GM21360 (cell line): ENCODE results near the gene LYZL1.
"Not testable (repeated sequence)": the region's sequence is repeated elsewhere in the genome, so short reads cannot be mapped to it uniquely, and the experiment has no call there.

Experiments used
- ATAC-seq: cut with Tn5 transposase; IDR thresholded peaks from one replicate; pipeline ENCODE4 v1.9.1; 2021; ENCODE audit warnings: mild to moderate bottlenecking, moderate library complexity; ENCODE audit not compliant: unreplicated experiment

The LYZL1 gene

GRCh38 chr10:29288906-29289305 lies at the start of gene LYZL1:
Gene LYZL1, plus strand, starts transcription at chr10:29289070. Its CDS starts 2,798 bp downstream, at chr10:29291868.
- ATAC-seq, result not testable (repeated sequence)

- no peak for ATAC-seq
Observed at GRCh38 chr10:29239569-29240472, 49.0 kb upstream of the LYZL1 start.

GRCh38 chr10:29240986-29241660 lies 47.7 kb upstream of the LYZL1 start:
- ATAC-seq, result no peak

- ATAC-seq, result no peak
Observed at GRCh38 chr10:29241925-29242324, 46.9 kb upstream of the LYZL1 start.

- ATAC-seq, result no peak
Observed at GRCh38 chr10:29243066-29243465, 45.8 kb upstream of the LYZL1 start.

- ATAC-seq, result no peak
Observed at GRCh38 chr10:29243750-29244149, 45.1 kb upstream of the LYZL1 start.

- no peak for ATAC-seq
Observed at GRCh38 chr10:29244978-29245377, 43.9 kb upstream of the LYZL1 start.

- no peak for ATAC-seq
Observed at GRCh38 chr10:29245476-29245875, 43.4 kb upstream of the LYZL1 start.

GRCh38 chr10:29246449-29246848 lies 42.4 kb upstream of the LYZL1 start:
- no peak for ATAC-seq

GRCh38 chr10:29248158-29248557 lies 40.7 kb upstream of the LYZL1 start:
- no peak for ATAC-seq

GRCh38 chr10:29249018-29249417 lies 39.9 kb upstream of the LYZL1 start:
- ATAC-seq, result no peak

GRCh38 chr10:29250066-29250465 lies 38.8 kb upstream of the LYZL1 start:
- no peak for ATAC-seq

GRCh38 chr10:29252811-29253689 lies 35.8 kb upstream of the LYZL1 start:
- ATAC-seq, result no peak

- ATAC-seq, result no peak
Observed at GRCh38 chr10:29253690-29254029, 35.2 kb upstream of the LYZL1 start.

- ATAC-seq, result no peak
Observed at GRCh38 chr10:29254123-29255046, 34.5 kb upstream of the LYZL1 start.

- no peak for ATAC-seq
Observed at GRCh38 chr10:29255104-29255503, 33.8 kb upstream of the LYZL1 start.

- no peak for ATAC-seq
Observed at GRCh38 chr10:29256019-29256418, 32.9 kb upstream of the LYZL1 start.

GRCh38 chr10:29256586-29256985 lies 32.3 kb upstream of the LYZL1 start:
- no peak for ATAC-seq

GRCh38 chr10:29257106-29257783 lies 31.6 kb upstream of the LYZL1 start:
- no peak for ATAC-seq

- ATAC-seq, result no peak
Observed at GRCh38 chr10:29257784-29258135, 31.1 kb upstream of the LYZL1 start.
